Stimulated activated naive CD8-positive, alpha-beta T cell treated with anti-CD3 and anti-CD28 coated beads, Interleukin-15, Interleukin-2, amounts not matched to agents 100 ng/mL and 50 ng/mL, for 24 hours (primary cell): Measurements from ENCODE around the gene SOX6.
"Not testable (repeated sequence)": the region's sequence is repeated elsewhere in the genome, so short reads cannot be mapped to it uniquely, and the experiment has no call there.

Source experiments
- H3K27ac Mint-ChIP-seq: one replicate; pipeline ENCODE4 v1.8.0; 2021; ENCODE audit warnings: mild to moderate bottlenecking, mixed read lengths
- H3K27me3 Mint-ChIP-seq: one replicate; pipeline ENCODE4 v1.8.0; 2021; ENCODE audit warnings: mixed read lengths
- H3K36me3 Mint-ChIP-seq: one replicate; pipeline ENCODE4 v1.8.0; 2021; ENCODE audit warnings: low read depth, mixed read lengths
- H3K4me1 Mint-ChIP-seq: one replicate; pipeline ENCODE4 v1.8.0; 2021; ENCODE audit warnings: low read depth, mixed read lengths
- H3K4me3 Mint-ChIP-seq: one replicate; pipeline ENCODE4 v1.8.0; 2021; ENCODE audit warnings: mild to moderate bottlenecking, mixed read lengths
- H3K9me3 Mint-ChIP-seq: one replicate; pipeline ENCODE4 v1.8.0; 2021; ENCODE audit warnings: mixed read lengths

Gene SOX6

GRCh38 chr11:15938983-15939382 lies 417.4 kb downstream of the SOX6 start:
- Mint-ChIP-seq H3K4me3 (no peak overlapping the region), H3K27me3 (no peaks in the 10 kb centered on the region), H3K4me1 (no peaks in the 10 kb centered on the region), H3K27ac (no peak overlapping the region), H3K36me3 (no peaks in the 10 kb centered on the region), H3K9me3 (no peaks in the 10 kb centered on the region)

- no peak overlapping the region for H3K4me3 Mint-ChIP-seq
- no peaks in the 10 kb centered on the region for H3K4me1 Mint-ChIP-seq
- no peaks in the 10 kb centered on the region for H3K27me3 Mint-ChIP-seq
- H3K27ac Mint-ChIP-seq: no peak overlapping the region
- H3K36me3 Mint-ChIP-seq: no peaks in the 10 kb centered on the region
- no peaks in the 10 kb centered on the region for H3K9me3 Mint-ChIP-seq
Observed at GRCh38 chr11:15938121-15938611, 418.2 kb downstream of the SOX6 start.

- H3K4me1 Mint-ChIP-seq: no peaks in the 10 kb centered on the region
- H3K27me3 Mint-ChIP-seq: no peaks in the 10 kb centered on the region
- no peaks in the 10 kb centered on the region for H3K36me3 Mint-ChIP-seq
- H3K27ac Mint-ChIP-seq: no peak overlapping the region
- no peak overlapping the region for H3K4me3 Mint-ChIP-seq
- no peaks in the 10 kb centered on the region for H3K9me3 Mint-ChIP-seq
Observed at GRCh38 chr11:15937601-15938120, 418.7 kb downstream of the SOX6 start.

GRCh38 chr11:15936011-15936410 lies 420.3 kb downstream of the SOX6 start:
- Mint-ChIP-seq H3K27me3 (no peaks in the 10 kb centered on the region), H3K27ac (no peak overlapping the region), H3K4me3 (no peak overlapping the region), H3K9me3 (peaks cover 5% of the 10 kb centered on the region), H3K36me3 (no peaks in the 10 kb centered on the region), H3K4me1 (no peaks in the 10 kb centered on the region)

GRCh38 chr11:15935373-15935772 lies 421.0 kb downstream of the SOX6 start:
- Mint-ChIP-seq H3K4me1 (no peaks in the 10 kb centered on the region), H3K9me3 (peaks cover 5% of the 10 kb centered on the region), H3K27ac (no peak overlapping the region), H3K27me3 (no peaks in the 10 kb centered on the region), H3K36me3 (no peaks in the 10 kb centered on the region), H3K4me3 (no peak overlapping the region)

- Mint-ChIP-seq H3K9me3 (peaks cover 5% of the 10 kb centered on the region), H3K4me3 (no peak overlapping the region), H3K36me3 (no peaks in the 10 kb centered on the region), H3K27ac (no peak overlapping the region), H3K27me3 (no peaks in the 10 kb centered on the region), H3K4me1 (no peaks in the 10 kb centered on the region)
Observed at GRCh38 chr11:15933886-15934625, 422.3 kb downstream of the SOX6 start.

DNA sequence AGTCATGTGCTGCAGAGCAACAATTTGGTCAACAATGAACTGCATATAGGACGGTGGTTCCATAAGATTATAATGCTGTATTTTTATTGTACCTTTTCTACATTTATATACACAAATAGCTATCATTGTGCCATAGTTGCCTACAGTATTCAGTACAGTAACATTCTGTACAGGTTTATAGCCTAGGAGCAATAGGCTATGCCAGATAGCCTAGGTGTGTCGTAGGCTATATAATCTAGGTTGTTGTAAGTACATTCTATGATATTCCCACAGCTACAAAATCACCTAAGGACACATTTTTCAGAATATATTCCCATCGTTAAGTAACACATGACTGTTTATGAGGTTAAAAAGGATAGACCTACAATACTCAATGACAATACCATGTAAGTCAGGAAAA lies 423.9 kb downstream of the SOX6 start:
- Mint-ChIP-seq H3K36me3 (no peaks in the 10 kb centered on the region), H3K4me3 (no peak overlapping the region), H3K27ac (no peak overlapping the region), H3K4me1 (no peaks in the 10 kb centered on the region), H3K27me3 (peaks cover 3% of the 10 kb centered on the region), H3K9me3 (peaks cover 8% of the 10 kb centered on the region)

DNA sequence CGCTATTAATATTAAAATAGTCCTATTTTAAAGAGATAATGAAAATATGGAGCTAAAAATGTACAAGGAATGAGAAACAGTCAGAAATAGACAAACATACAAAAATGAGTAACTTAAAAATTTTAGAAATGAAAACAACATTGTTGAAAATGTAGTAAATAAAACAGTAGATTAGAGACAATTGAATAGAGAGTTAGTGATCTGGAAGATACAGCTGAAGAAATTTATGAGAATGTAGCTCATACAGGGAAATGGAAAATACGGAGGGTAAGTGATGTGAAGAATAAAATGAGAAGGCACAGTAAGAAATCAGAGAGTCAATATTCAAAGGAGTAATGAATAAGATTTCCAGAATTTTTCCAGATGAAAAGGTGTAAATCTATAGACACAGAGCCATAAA lies 424.8 kb downstream of the SOX6 start:
- Mint-ChIP-seq H3K36me3 (no peaks in the 10 kb centered on the region), H3K27me3 (peaks cover 3% of the 10 kb centered on the region), H3K4me1 (no peaks in the 10 kb centered on the region), H3K9me3 (peaks cover 8% of the 10 kb centered on the region), H3K4me3 (no peak overlapping the region), H3K27ac (no peak overlapping the region)

GRCh38 chr11:15930442-15931025 lies 425.8 kb downstream of the SOX6 start:
- H3K27me3 Mint-ChIP-seq: peaks cover 3% of the 10 kb centered on the region
- no peak overlapping the region for H3K27ac Mint-ChIP-seq
- H3K9me3 Mint-ChIP-seq: peaks cover 8% of the 10 kb centered on the region
- no peak overlapping the region for H3K4me3 Mint-ChIP-seq
- no peaks in the 10 kb centered on the region for H3K36me3 Mint-ChIP-seq
- H3K4me1 Mint-ChIP-seq: no peaks in the 10 kb centered on the region

GRCh38 chr11:15929371-15929901 lies 426.9 kb downstream of the SOX6 start:
- no peak overlapping the region for H3K4me3 Mint-ChIP-seq
- H3K36me3 Mint-ChIP-seq: no peaks in the 10 kb centered on the region
- H3K27me3 Mint-ChIP-seq: peaks cover 3% of the 10 kb centered on the region
- no peak overlapping the region for H3K27ac Mint-ChIP-seq
- peaks cover 8% of the 10 kb centered on the region for H3K9me3 Mint-ChIP-seq
- no peaks in the 10 kb centered on the region for H3K4me1 Mint-ChIP-seq

DNA sequence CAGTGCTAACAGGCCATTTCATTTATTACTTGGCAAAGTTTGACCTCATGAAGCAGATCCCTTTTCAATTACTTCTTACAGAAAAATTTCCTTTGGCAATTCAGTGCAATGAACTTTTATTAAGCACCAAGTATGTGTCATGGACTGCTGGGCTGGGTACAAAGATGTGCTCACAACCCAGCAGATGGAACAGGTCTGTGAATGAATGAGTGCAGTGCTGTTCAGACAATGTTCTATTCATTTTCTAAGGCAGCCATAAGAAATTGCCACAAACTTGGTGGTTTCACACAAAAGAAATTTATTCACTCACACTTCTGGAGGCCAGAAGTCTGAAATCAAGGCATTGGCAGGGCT lies 428.5 kb downstream of the SOX6 start:
- Mint-ChIP-seq H3K4me3 (no peak overlapping the region), H3K27me3 (peaks cover 3% of the 10 kb centered on the region)

DNA sequence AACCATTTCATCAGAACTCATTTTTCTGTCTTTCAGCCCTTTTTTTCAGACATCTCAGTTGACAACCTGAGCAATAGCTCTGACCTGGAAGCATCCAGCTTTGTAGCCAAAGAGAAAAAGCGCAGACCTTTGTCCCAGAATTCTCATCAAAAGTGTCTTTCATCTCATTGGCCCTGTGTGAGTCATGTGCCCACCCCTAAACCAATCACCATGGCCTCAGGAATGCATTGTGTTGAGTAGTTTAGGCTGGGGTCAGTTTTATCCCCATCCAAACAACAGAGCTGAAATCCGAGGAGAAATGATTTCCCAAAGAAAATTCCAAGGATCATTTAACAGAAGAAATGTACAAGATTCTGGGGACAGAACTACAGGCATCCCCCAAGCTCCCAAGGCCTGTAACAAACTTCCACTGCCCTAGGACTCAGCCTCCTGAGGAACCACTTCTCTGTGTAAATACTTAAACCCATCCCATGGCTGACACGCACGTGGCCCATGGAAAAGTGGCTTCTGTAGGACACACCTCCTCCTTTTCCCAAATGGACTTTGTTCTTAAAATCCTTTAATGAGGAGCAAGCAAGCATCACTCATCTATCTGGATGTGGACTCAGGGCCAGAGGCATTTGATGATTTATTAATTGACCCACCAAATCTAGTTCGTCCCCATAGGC lies 429.0 kb downstream of the SOX6 start:
- Mint-ChIP-seq H3K4me1 (no peaks in the 10 kb centered on the region), H3K9me3 (peaks cover 8% of the 10 kb centered on the region), H3K36me3 (no peaks in the 10 kb centered on the region), H3K4me3 (no peak overlapping the region), H3K27me3 (peaks cover 3% of the 10 kb centered on the region), H3K27ac (no peak overlapping the region)

More for the DNA sequence above, 428.5 kb downstream of the SOX6 start:
- H3K9me3 Mint-ChIP-seq: peaks cover 8% of the 10 kb centered on the region
- H3K36me3 Mint-ChIP-seq: no peaks in the 10 kb centered on the region
- H3K27ac Mint-ChIP-seq: no peak overlapping the region
- no peaks in the 10 kb centered on the region for H3K4me1 Mint-ChIP-seq

DNA sequence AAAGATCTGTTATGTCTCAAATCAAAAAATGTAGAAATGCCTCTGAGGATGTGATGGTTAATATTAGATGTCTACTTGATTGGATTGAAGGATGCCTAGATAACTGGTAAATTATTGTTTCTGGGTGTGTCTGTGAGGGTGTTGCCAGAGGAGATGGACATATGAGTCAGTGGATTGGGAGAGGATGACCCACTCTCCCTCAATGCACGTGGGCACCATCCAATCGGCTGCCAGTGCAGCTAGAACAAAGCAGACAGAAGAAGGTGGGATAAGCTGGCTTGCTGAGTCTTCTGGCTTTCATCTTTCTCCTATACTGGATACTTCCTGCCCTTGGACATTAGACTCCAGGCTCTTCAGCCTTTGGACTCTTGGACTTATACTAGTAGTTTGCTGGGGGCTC lies 430.3 kb downstream of the SOX6 start:
- Mint-ChIP-seq H3K4me1 (no peaks in the 10 kb centered on the region), H3K4me3 (no peak overlapping the region), H3K27me3 (peaks cover 3% of the 10 kb centered on the region), H3K36me3 (no peaks in the 10 kb centered on the region), H3K9me3 (peaks cover 4% of the 10 kb centered on the region), H3K27ac (no peak overlapping the region)

GRCh38 chr11:15923183-15923582 lies 433.2 kb downstream of the SOX6 start:
- no peak overlapping the region for H3K27ac Mint-ChIP-seq
- peaks cover 4% of the 10 kb centered on the region for H3K27me3 Mint-ChIP-seq
- peaks cover 1% of the 10 kb centered on the region for H3K9me3 Mint-ChIP-seq
- no peaks in the 10 kb centered on the region for H3K36me3 Mint-ChIP-seq
- H3K4me3 Mint-ChIP-seq: no peak overlapping the region
- H3K4me1 Mint-ChIP-seq: no peaks in the 10 kb centered on the region

GRCh38 chr11:15922745-15923144 lies 433.6 kb downstream of the SOX6 start:
- not testable (repeated sequence) for H3K27ac Mint-ChIP-seq, H3K36me3 Mint-ChIP-seq, H3K4me3 Mint-ChIP-seq, H3K9me3 Mint-ChIP-seq, H3K27me3 Mint-ChIP-seq, H3K4me1 Mint-ChIP-seq
